GM19193 (cell line): ENCODE measurements around the gene COL18A1.

Source experiments
- POLR2A ChIP-seq: IDR thresholded peaks from 4 replicates; pipeline ENCODE4 v1.6.1; 2011; ENCODE audit not compliant: insufficient read depth, insufficient read length; ENCODE audit errors: extremely low read depth

Gene COL18A1

GRCh38 chr21:45404730-45405270 is at the start of gene COL18A1:
TSS of gene COL18A1 (plus strand) at chr21:45405165. CDS start at chr21:45405231, 66 bp downstream.
- no peak for TF ChIP-seq POLR2A

- TF ChIP-seq POLR2A = no peak
Measured at GRCh38 chr21:45355573-45355972, 49.4 kb upstream of the COL18A1 start.

GRCh38 chr21:45356251-45356650 is 48.7 kb upstream of the COL18A1 start:
- TF ChIP-seq POLR2A = no peak

GRCh38 chr21:45356653-45357435 is 48.1 kb upstream of the COL18A1 start:
- no peak for TF ChIP-seq POLR2A

- no peak for TF ChIP-seq POLR2A
Measured at GRCh38 chr21:45357436-45358260, 47.3 kb upstream of the COL18A1 start.

GRCh38 chr21:45358261-45358670 is 46.7 kb upstream of the COL18A1 start:
- TF ChIP-seq POLR2A = no peak

GRCh38 chr21:45358711-45359310 is 46.2 kb upstream of the COL18A1 start:
- no peak for TF ChIP-seq POLR2A

GRCh38 chr21:45359451-45360217 is 45.3 kb upstream of the COL18A1 start:
- TF ChIP-seq POLR2A = no peak

GRCh38 chr21:45361033-45361997 is 43.6 kb upstream of the COL18A1 start:
- no peak for TF ChIP-seq POLR2A

- TF ChIP-seq POLR2A = no peak
Measured at GRCh38 chr21:45362077-45362747, 42.8 kb upstream of the COL18A1 start.

GRCh38 chr21:45362748-45363145 is 42.2 kb upstream of the COL18A1 start:
- no peak for TF ChIP-seq POLR2A

- no peak for TF ChIP-seq POLR2A
Measured at GRCh38 chr21:45363921-45364467, 41.0 kb upstream of the COL18A1 start.

GRCh38 chr21:45364468-45365185 is 40.3 kb upstream of the COL18A1 start:
- TF ChIP-seq POLR2A = no peak
